ENCODE results near the gene OSBPL1A.

OSBPL1A gene

DNA sequence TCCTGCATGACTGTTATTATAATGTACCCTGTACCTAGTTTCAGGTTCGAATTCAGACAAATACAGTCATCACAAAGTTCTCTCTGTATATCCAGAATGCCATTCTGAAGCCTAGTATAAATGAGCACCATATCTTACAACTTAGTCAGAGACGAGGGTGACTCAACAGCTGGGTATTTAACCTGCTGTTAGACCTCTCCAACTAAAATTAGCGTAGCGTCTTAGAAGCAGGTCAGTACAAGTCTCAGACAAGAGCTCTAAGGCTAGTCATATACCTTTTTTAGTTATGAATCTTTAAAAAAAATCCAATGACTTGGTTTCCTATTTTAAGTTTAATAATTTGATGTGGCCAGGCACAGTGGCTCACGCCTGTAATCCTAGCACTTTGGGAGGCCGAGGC is 184.7 kb downstream of the OSBPL1A start:
- no peak for DNase-seq

GRCh38 chr18:24209558-24209957 is 188.1 kb downstream of the OSBPL1A start:
- DNase-seq: no peak

DNA sequence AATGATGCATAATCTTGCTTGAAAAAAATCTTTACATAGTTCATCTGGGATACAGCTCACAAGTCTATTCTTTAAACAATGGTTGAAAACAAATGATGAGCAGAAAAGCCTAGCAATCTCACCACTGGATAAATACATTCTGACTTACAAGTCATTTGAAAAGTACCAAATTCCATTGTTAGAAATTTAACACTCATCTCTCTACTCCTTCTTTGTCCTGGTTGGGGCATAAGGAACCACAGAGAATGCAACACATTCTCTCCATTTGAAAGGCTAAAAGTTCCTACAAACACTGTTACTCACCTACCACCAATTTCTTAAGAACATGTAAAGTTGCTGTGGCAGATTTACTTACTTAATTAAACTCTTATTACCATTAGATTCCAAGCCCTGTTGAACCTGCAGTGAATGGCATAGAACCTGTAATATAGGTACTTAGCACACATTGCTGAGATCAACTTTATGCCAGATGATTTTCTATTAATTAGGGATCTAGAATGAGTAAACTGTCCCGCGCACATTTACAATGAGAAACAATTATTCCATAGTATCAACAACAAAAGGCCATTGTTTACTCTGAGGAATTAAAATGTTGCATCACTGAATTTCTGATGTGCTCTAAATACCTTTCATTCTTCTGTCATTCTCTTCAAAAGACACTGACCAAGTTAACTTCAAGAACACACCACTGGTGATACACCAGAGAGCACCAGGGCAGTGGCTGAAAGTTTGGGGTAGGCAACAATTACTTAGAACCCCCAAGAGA is 189.2 kb downstream of the OSBPL1A start:
- no peak for DNase-seq

GRCh38 chr18:24204904-24205303 is 192.7 kb downstream of the OSBPL1A start:
- DNase-seq: no peak

DNA sequence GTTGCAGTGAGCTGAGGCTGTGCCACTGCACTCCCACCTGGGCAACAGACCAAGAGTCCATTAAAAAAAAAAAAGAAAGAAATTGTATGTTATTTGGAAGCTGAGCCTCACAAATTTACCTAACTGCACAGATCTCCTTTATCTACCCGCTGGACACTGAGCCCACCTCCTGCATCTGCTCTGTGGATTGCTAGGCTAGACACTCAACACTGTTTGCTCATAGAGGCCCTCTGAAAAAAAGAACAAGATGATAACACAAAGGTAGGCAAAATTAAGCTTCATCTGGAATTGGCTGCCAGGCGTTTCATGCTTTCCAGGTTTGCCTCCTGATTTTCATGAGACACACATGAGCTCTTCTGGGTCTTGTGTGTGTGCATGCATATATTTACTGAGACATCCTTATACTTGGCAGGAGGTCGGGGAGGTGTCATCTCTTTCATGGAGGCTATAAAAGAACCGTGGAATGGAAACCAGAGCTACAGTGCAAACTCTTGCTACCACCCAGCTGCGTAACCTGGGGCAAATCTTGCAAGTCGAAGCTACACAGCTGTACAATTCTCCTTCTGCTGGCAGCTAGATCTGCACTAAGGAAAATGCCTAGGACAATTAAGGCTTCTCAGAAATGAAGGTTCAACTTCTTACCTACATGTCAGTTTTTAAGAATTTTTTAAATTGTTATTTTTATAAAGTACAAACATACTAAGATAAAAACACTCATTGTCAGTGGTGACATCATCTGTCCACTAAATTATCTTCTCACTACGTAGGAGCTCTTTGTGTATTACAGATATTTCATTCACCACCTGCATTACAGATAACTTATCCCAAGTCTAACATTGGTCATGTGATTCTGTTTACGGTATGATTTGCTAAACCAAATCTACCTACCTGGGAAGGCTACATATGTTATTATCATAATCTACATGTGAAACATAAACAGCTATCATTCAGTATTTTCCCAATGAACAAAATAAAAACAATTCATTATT is 195.6 kb downstream of the OSBPL1A start:
- no peak for DNase-seq

DNA sequence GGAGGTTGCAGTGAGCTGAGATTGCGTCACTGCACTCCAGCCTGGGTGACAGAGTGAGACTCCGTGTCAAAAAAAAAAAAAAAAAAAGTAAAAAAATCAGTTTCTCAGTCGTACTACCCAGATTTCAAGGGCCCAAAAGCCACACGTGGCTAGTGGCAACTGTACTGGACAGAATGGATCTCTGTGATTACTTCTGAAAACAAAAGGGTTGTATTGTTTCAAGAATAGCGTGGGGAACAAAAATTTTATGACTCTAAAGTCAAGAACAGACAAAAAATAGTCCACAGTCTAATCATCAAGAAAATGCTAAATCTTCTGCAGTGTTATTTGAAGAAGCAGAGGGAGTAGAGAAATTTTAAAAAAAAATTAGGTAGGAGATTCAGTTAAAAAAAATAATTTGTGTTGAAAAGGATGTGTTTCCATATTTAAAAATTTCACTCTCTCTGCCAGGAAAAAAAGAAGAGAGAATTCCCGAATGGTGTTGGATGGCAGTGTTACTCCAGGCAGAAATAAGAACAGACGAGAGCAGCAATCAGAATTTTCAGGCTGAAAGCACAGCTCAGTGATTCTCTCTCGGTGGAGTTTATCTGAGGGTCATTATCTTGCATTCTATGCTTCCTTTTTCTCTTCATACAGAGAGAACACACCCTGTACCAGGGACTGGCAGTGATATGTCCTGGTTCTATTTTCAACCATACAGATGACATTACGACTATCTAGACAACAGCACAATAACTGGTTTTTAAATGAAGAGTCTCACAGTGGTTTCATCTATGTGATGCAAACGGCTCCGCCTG is 196.9 kb downstream of the OSBPL1A start:
- no peak for DNase-seq

DNA sequence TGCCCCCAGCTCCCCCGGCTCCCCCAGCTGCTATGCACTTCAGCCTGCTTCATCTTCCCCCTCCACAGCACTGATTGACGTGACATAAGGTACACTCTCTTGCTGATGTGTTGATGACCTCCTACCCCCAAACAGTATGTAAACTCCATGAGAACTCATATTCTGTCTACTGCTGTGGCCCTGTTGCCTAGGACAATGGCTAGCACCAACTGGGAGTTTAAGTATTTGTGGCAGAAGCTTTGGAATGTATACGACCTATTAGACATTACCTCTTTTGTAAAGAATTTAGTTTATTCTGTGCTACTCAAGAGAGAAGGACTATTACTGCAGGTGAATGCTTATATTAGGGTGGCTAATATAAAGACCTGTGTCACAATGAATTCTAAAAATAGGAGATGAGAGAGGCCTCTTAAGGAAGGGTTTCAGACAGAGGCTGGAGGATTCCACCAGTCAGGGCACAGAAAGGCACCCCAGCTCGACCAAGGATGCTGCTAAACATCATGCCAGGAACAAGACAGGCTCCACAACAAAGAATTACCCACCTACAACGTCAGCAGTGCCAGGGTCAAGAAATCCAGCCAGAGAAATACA is 198.2 kb downstream of the OSBPL1A start:
- no peak for DNase-seq

- no peak for DNase-seq
These were observed 199.2 kb downstream of the OSBPL1A start for GRCh38 chr18:24198461-24198860.

DNA sequence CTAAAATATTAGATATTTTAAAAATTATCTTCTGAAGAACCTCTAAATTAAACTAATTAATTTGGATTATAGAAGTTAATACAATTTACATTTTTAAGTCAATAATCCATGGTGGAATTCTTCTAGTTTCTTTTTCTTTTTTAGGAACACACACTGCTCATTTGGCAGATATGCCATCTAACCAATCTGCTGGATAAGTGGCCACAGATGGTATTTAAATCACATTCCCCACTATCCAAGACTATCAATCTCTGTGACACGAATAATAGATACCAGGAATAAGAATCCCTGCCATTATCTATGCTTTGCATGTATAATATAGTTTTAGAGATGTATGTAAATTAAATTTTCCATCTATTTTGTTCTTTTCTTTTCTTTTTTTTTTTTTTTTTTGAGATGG is 200.2 kb downstream of the OSBPL1A start:
- no peak for DNase-seq

GRCh38 chr18:24196764-24197163 is 200.9 kb downstream of the OSBPL1A start:
- DNase-seq: no peak

DNA sequence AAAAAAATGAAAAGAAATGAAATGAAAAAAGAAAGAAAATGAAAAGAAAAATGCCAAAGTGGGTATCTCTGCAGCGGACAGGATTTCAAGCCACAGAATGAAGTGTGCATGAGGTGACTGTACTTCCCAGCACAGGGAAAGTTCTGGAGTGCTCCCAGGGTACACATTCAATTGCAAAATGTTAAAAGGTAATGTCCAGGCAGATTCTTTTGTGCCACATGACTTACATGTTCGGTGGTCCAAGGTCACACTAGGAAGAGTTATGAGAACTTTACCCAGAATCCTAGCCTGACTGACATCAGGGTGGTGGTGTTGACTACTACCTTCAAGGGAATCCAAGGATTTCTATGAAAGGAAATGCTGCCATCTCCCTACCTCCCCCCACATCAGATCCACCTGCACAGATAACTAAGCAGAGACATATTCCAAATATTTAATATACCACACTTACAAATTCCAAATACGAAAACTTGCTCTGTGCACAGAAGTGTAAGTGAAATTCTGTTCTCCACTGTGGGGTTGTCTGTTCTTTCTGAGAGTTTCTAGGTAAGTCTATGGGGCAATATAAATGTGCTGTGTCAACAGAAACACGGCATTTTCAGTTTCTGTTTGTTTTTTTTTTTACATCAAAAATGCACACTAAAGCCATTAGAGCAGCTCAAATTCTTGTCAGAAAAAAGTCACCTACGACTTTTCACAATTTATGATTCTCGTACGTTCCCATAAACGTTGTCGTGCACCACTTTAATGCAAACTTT is 202.1 kb downstream of the OSBPL1A start:
- DNase-seq: no peak

DNA sequence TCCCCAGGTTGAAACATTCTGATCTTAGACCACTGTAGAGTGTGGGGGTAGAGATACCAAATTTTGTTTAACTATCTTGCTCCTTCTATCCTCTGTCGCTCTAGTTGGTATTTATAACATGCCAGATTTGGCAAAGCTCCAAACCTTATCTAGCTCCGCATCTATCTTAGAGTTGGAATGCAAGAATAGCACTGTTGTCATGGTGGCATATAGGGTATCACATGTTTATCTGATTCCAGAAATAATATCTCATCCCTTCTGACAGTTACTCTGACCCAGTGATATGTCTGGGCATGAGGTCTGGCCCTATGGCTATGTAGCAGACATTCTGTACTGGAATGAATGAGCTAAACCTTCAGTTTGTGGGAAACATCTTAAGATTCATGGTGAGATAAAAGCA is 207.0 kb downstream of the OSBPL1A start:
- DNase-seq: no peak

- no peak for DNase-seq
These were observed 207.8 kb downstream of the OSBPL1A start for GRCh38 chr18:24189664-24190346.

- DNase-seq: no peak
These were observed 208.6 kb downstream of the OSBPL1A start for GRCh38 chr18:24189007-24189528.

DNA sequence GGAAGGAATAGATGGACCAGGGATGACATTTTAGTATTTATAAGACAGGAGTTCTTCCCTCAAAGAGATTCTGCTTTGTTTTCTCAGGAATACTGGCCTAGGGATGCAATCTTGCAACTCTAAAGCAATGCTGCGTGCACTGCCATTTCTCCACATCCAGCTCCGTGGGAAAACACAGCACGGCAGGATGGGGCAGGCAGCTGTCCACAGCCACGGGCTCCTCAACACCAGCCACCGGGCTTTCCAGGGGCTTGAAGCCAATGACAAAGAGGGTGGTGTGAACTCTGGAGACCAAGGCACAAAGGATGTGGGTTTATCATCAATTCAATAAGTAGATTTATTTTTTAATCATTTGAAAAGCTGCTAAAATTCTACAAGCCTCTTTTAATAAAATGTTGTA is 209.5 kb downstream of the OSBPL1A start:
- DNase-seq: no peak

DNA sequence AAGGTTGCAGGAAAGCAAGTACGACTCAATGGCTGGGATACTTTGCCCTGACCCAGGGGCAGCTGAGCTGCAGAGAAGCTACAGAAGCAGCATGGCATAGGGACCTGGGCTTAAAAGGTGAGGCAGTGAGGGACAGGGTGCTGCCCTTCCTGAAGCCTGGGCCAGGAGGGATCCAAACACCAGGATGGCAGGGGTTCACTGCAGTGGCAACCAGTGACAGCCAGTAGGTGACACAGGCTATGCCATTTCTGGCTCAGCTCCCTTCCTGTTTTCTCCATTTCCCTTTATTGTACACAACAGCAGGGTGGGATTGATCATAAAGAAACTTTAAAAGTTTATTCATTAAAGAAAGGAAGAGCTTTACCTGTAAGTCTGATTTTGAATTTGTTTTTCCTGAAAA is 209.9 kb downstream of the OSBPL1A start:
- DNase-seq: no peak

DNA sequence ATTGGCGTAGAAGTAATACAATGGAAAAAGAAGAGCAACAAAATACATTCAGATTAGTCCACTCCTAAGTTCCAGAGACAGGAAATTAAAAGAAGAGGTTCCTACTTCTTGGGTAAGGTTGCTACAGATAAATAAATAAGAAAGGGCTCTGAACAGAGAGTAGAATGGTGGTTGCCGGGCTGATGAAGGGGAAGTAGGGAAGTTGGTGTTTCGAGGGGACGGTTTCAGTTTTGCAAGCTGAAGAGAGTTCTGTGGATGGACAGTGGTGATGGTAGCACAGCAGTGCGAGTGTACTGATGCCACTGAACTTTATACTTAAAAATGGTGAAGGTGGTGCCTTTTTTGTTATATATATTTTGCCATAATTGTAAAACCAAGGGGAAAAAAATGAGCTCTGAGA is 210.6 kb downstream of the OSBPL1A start:
- no peak for DNase-seq

DNA sequence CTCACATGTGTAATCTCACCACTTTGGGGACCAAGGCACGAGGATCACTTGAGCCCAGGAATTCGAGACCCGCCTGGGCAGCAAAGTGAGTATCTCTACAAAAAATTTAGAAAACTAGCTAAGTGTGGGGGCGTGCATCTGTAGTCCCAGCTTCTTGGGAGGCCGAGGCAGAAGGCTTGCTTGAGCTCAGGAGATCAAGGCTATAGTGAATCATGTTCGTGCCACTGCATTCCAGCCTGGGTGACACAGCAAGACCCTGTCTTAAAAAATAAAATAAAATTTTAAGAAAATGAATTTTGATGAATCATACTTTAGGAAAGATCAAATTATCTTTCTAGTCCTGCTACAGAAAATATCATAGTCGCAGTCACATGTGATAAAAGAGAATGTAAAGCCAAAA is 211.8 kb downstream of the OSBPL1A start:
- DNase-seq: no peak

GRCh38 chr18:24181806-24182205 is 215.8 kb downstream of the OSBPL1A start:
- no peak for DNase-seq

- no peak for DNase-seq
These were observed 217.6 kb downstream of the OSBPL1A start for GRCh38 chr18:24180048-24180447.

GRCh38 chr18:24177499-24178133 is 220.0 kb downstream of the OSBPL1A start:
- DNase-seq: no peak
